ENCODE results near the gene PDE4D.

Gene PDE4D

GRCh38 chr5:58974601-58975000 lies 918.9 kb downstream of the PDE4D start:
- no peaks in the 10 kb centered on the region for H3K27me3 ChIP-seq (ENCODE audit: insufficient read depth, poor library complexity, severe bottlenecking)
- no peak for DNase-seq (ENCODE audit: low read depth in 1 of 2, low spot score in 1 of 2)
- TF ChIP-seq GABPA (IDR thresholded peaks at IDR 0.05; ENCODE audit: low read depth) (no peak), SPI1 (IDR thresholded peaks at IDR 0.05; ENCODE audit: borderline replicate concordance, low read depth) (no peak), POLR2AphosphoS5 (IDR thresholded peaks at IDR 0.05; ENCODE audit: low read depth) (no peak)
- TF ChIP-seq, protein P1, sequence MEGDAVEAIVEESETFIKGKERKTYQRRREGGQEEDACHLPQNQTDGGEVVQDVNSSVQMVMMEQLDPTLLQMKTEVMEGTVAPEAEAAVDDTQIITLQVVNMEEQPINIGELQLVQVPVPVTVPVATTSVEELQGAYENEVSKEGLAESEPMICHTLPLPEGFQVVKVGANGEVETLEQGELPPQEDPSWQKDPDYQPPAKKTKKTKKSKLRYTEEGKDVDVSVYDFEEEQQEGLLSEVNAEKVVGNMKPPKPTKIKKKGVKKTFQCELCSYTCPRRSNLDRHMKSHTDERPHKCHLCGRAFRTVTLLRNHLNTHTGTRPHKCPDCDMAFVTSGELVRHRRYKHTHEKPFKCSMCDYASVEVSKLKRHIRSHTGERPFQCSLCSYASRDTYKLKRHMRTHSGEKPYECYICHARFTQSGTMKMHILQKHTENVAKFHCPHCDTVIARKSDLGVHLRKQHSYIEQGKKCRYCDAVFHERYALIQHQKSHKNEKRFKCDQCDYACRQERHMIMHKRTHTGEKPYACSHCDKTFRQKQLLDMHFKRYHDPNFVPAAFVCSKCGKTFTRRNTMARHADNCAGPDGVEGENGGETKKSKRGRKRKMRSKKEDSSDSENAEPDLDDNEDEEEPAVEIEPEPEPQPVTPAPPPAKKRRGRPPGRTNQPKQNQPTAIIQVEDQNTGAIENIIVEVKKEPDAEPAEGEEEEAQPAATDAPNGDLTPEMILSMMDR (IDR thresholded peaks at IDR 0.05; ENCODE audit: insufficient read depth, low read length) = no peak
- TF ChIP-seq, protein P2, sequence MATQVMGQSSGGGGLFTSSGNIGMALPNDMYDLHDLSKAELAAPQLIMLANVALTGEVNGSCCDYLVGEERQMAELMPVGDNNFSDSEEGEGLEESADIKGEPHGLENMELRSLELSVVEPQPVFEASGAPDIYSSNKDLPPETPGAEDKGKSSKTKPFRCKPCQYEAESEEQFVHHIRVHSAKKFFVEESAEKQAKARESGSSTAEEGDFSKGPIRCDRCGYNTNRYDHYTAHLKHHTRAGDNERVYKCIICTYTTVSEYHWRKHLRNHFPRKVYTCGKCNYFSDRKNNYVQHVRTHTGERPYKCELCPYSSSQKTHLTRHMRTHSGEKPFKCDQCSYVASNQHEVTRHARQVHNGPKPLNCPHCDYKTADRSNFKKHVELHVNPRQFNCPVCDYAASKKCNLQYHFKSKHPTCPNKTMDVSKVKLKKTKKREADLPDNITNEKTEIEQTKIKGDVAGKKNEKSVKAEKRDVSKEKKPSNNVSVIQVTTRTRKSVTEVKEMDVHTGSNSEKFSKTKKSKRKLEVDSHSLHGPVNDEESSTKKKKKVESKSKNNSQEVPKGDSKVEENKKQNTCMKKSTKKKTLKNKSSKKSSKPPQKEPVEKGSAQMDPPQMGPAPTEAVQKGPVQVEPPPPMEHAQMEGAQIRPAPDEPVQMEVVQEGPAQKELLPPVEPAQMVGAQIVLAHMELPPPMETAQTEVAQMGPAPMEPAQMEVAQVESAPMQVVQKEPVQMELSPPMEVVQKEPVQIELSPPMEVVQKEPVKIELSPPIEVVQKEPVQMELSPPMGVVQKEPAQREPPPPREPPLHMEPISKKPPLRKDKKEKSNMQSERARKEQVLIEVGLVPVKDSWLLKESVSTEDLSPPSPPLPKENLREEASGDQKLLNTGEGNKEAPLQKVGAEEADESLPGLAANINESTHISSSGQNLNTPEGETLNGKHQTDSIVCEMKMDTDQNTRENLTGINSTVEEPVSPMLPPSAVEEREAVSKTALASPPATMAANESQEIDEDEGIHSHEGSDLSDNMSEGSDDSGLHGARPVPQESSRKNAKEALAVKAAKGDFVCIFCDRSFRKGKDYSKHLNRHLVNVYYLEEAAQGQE (IDR thresholded peaks at IDR 0.05; ENCODE audit: insufficient replicate concordance, low read depth) = no peak
- no peak overlapping the region for H3K27ac ChIP-seq (replicated peaks)
- H3K4me3 ChIP-seq (replicated peaks; ENCODE audit: insufficient read depth, low read length) = no peak overlapping the region

DNA sequence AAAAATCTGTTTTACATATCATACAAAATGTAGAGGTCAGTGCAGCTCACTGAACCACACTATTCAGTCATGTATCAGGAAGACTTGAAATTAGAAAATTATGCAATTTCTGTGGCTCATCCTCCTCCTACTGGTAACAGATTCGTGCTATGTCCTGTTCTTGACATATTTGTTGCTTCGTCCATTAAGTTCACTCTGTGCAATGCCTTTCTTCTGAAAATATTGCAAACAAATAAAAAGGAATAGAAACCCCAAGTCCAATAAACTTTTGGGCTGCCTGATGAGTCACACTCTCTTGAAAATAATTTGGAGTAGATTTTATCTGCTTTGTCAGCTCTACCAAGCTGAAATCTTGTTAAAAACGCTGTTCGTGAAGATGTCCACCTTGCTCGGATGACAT lies 919.4 kb downstream of the PDE4D start:
- no peaks in the 10 kb centered on the region for H3K27me3 ChIP-seq (ENCODE audit: insufficient read depth, poor library complexity, severe bottlenecking)
- no peak overlapping the region for H3K27ac ChIP-seq (replicated peaks)
- TF ChIP-seq, protein P1 (IDR thresholded peaks at IDR 0.05; ENCODE audit: insufficient read depth, low read length) = no peak
- no peak for TF ChIP-seq POLR2AphosphoS5 (IDR thresholded peaks at IDR 0.05; ENCODE audit: low read depth)
- TF ChIP-seq, protein P2 (IDR thresholded peaks at IDR 0.05; ENCODE audit: insufficient replicate concordance, low read depth) = no peak
- TF ChIP-seq SPI1 (IDR thresholded peaks at IDR 0.05; ENCODE audit: borderline replicate concordance, low read depth) = no peak
- no peak for TF ChIP-seq GABPA (IDR thresholded peaks at IDR 0.05; ENCODE audit: low read depth)
- peak in 1 of 2 experiments; percentile 2 for DNase-seq (ENCODE audit: low read depth in 1 of 2, low spot score in 1 of 2)
- H3K4me3 ChIP-seq (replicated peaks; ENCODE audit: insufficient read depth, low read length) = no peak overlapping the region

DNA sequence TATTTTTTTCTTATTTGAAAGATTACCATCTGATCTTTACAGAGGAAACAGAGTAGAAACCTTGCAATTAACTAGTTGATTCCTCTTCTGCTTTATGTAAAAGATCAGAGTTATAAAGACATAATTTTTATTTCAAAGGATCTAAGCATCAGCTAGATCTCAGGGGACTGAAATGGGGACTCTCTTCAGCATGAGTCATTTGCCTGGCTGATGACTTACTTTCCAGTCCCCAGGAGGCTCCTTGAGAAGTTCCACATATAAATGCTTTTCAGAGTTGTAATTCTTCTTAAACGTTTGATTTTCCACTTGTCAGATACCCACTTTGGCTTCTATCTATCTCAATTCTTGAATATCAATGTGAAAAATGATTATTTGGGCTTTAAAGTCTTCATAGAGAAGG lies 921.2 kb downstream of the PDE4D start:
- Histone ChIP-seq H3K27ac (replicated peaks) (no peak overlapping the region), H3K27me3 (ENCODE audit: insufficient read depth, poor library complexity, severe bottlenecking) (no peaks in the 10 kb centered on the region), H3K4me3 (replicated peaks; ENCODE audit: insufficient read depth, low read length) (no peak overlapping the region)
- no peak for DNase-seq (ENCODE audit: low read depth in 1 of 2, low spot score in 1 of 2)
- no peak for TF ChIP-seq SPI1 (IDR thresholded peaks at IDR 0.05; ENCODE audit: borderline replicate concordance, low read depth)
- TF ChIP-seq, protein P1 (IDR thresholded peaks at IDR 0.05; ENCODE audit: insufficient read depth, low read length) = no peak
- no peak for TF ChIP-seq POLR2AphosphoS5 (IDR thresholded peaks at IDR 0.05; ENCODE audit: low read depth)
- no peak for TF ChIP-seq GABPA (IDR thresholded peaks at IDR 0.05; ENCODE audit: low read depth)
- TF ChIP-seq, protein P2 (IDR thresholded peaks at IDR 0.05; ENCODE audit: insufficient replicate concordance, low read depth) = no peak
